Measurements from ENCODE around the gene TCOF1. TPM values are rescaled to one million over a fixed set of nuclear protein-coding genes. Genes with fewer than 3 reads are reported as not detected.

Gene TCOF1
- total RNA-seq, 1 donor from 2014 or later, result 19.3 TPM

DNA sequence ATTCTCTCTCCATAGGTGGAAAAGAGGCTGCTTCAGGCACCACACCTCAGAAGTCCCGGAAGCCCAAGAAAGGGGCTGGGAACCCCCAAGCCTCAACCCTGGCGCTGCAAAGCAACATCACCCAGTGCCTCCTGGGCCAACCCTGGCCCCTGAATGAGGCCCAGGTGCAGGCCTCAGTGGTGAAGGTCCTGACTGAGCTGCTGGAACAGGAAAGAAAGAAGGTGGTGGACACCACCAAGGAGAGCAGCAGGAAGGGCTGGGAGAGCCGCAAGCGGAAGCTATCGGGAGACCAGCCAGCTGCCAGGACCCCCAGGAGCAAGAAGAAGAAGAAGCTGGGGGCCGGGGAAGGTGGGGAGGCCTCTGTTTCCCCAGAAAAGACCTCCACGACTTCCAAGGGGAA, 38.8 kb downstream of the TCOF1 start:
- no peak overlapping the region for H3K27ac ChIP-seq (replicated peaks)
- H3K4me3 ChIP-seq, result no peak overlapping the region
- no peaks in the 10 kb centered on the region for H3K27me3 ChIP-seq (ENCODE audit: low read depth)
- DNase-seq, result no peak
- peaks cover 96% of the 10 kb centered on the region for H3K36me3 ChIP-seq
- intact Hi-C loops (cut with micrococcal nuclease), result no loop called here
- no peaks in the 10 kb centered on the region for H3K9me3 ChIP-seq (replicated peaks)
- H3K4me1 ChIP-seq, result no peaks in the 10 kb centered on the region
- TF ChIP-seq, protein P1, sequence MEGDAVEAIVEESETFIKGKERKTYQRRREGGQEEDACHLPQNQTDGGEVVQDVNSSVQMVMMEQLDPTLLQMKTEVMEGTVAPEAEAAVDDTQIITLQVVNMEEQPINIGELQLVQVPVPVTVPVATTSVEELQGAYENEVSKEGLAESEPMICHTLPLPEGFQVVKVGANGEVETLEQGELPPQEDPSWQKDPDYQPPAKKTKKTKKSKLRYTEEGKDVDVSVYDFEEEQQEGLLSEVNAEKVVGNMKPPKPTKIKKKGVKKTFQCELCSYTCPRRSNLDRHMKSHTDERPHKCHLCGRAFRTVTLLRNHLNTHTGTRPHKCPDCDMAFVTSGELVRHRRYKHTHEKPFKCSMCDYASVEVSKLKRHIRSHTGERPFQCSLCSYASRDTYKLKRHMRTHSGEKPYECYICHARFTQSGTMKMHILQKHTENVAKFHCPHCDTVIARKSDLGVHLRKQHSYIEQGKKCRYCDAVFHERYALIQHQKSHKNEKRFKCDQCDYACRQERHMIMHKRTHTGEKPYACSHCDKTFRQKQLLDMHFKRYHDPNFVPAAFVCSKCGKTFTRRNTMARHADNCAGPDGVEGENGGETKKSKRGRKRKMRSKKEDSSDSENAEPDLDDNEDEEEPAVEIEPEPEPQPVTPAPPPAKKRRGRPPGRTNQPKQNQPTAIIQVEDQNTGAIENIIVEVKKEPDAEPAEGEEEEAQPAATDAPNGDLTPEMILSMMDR (IDR thresholded peaks at IDR 0.05; ENCODE audit: borderline replicate concordance), result no peak

DNA sequence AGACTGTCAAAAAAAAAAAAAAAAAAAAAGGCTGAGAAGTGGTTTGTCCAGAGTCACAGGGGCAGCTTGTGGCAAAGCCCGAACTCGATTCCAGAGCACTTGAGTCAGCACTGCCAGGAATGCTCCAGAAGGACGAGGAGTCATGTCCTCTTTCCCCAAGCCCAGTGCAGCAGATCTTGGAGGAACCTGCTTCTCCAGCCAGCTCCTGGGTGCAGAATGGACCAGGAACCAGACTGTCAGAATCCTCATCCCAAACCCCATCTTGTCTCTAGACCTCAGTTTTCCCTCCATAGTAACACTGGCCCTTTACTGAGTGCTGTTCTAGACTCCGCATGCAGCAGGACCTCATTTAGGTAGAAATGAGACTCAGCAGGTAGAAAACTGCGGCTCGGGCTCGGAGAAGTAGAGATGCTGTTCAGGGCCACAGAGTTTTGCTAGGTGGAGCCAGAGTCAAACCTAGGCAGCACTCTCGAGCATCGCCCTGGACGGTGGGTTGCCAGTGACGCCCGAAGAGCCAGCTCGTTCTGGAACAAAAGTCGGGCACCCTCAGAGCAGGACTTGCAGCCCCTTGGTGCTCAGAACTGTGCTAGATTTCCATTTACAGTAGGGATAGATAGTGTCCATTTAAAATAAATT, 39.8 kb downstream of the TCOF1 start:
- DNase-seq, result no peak
- intact Hi-C loops (cut with micrococcal nuclease), result no loop called here

DNA sequence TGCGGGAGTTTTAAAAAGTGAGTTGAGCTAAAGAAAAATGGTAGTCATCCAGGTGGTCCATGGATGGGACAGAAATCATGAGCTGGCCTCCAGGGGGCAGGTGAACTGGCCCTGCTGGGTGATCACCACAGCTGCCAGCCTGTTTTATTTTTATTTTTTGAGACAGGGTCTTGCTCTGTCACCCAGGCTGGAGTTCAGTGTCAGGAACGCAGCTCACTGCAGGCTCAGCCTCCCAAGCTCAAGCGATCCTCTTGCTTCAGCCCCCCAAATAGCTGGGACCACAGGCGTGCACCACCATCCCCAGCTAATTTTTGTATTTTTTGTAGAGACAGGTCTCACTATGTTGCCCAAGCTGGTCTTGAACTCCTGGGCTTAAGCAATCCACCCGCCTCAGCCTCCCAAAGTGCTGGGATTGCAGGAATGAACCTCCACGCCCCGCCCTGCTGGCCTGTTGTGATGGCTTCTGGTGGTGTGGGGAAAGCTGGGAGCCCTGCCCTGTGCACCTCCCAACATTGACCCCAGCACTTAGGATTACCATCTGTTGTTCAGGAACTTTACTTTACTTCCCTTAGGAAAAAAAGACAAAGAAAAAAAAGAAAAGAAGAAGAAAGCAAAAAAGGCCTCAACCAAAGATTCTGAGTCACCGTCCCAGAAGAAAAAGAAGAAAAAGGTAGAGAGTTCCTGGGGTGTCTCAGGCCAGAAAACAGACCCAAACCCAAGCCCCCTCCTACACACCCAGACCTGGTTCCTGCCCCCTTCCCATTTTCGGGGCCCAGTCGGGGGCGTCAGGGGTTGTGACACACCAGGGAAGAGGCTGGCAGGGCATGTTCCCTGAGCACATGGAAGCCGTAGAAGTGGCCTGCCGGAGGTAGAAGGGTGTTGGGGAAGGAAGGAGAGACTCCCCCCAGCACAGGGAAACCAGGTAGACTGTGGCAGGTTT, 40.6 kb downstream of the TCOF1 start:
- H3K27ac ChIP-seq (replicated peaks), result no peak overlapping the region
- intact Hi-C loops (cut with micrococcal nuclease), result no loop called here
- no peak for DNase-seq
- H3K4me1 ChIP-seq, result no peaks in the 10 kb centered on the region
- no peak overlapping the region for H3K4me3 ChIP-seq
- TF ChIP-seq, protein P1 (IDR thresholded peaks at IDR 0.05; ENCODE audit: borderline replicate concordance), result no peak
- H3K9me3 ChIP-seq (replicated peaks), result no peaks in the 10 kb centered on the region
- no peaks in the 10 kb centered on the region for H3K27me3 ChIP-seq (ENCODE audit: low read depth)
- H3K36me3 ChIP-seq, result peaks cover 88% of the 10 kb centered on the region

More for the DNA sequence above, 39.8 kb downstream of the TCOF1 start:
- no peaks in the 10 kb centered on the region for H3K9me3 ChIP-seq (replicated peaks)
- H3K4me1 ChIP-seq, result no peaks in the 10 kb centered on the region
- no peak overlapping the region for H3K4me3 ChIP-seq
- H3K27ac ChIP-seq (replicated peaks), result no peak overlapping the region
- H3K27me3 ChIP-seq (ENCODE audit: low read depth), result no peaks in the 10 kb centered on the region
- H3K36me3 ChIP-seq, result peaks cover 88% of the 10 kb centered on the region
- TF ChIP-seq, protein P1 (IDR thresholded peaks at IDR 0.05; ENCODE audit: borderline replicate concordance), result no peak

DNA sequence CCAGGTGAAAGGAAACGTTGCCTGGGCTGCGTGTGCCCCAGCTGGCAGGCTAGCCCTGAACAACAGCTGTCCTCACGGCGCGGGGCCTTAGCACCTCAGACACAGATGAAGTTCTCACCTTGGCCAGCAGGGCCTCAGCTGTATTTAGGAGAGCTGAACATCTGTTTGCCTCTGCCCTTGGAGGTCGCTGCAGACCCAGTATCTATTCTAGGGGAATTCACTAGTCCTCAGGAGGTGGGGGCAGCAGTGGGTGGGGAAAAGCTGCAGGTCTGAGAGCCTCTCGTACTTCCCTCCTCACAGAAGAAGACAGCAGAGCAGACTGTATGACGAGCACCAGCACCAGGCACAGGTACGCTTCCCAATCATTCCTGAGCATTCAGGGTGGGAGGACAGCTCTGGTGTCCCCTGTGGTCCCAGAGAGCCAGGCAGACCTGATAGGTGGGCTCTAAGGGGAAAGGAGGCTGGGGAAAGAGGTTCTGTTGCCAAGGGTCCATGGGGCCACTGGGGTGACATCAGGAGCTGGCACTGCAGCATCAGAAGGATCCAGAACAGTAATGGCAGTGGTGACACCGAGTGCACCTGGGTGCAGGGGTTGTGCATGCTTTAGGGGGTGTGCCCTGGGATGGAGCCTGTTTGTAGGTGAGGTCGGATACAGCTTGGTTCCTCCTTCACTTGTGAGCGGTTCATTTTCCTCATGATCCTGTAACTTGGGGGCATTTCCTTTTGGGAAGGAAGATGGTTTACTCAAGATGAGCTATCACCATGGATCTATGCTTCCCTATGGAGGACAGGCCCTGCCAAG, 41.4 kb downstream of the TCOF1 start:
- H3K27me3 ChIP-seq (ENCODE audit: low read depth), result no peaks in the 10 kb centered on the region
- no peaks in the 10 kb centered on the region for H3K9me3 ChIP-seq (replicated peaks)
- peaks cover 2% of the 10 kb centered on the region for H3K4me1 ChIP-seq
- intact Hi-C loops (cut with micrococcal nuclease), result no loop called here
- no peak overlapping the region for H3K27ac ChIP-seq (replicated peaks)
- H3K36me3 ChIP-seq, result peaks cover 80% of the 10 kb centered on the region
- TF ChIP-seq, protein P1 (IDR thresholded peaks at IDR 0.05; ENCODE audit: borderline replicate concordance), result no peak
- no peak overlapping the region for H3K4me3 ChIP-seq
- no peak for DNase-seq

DNA sequence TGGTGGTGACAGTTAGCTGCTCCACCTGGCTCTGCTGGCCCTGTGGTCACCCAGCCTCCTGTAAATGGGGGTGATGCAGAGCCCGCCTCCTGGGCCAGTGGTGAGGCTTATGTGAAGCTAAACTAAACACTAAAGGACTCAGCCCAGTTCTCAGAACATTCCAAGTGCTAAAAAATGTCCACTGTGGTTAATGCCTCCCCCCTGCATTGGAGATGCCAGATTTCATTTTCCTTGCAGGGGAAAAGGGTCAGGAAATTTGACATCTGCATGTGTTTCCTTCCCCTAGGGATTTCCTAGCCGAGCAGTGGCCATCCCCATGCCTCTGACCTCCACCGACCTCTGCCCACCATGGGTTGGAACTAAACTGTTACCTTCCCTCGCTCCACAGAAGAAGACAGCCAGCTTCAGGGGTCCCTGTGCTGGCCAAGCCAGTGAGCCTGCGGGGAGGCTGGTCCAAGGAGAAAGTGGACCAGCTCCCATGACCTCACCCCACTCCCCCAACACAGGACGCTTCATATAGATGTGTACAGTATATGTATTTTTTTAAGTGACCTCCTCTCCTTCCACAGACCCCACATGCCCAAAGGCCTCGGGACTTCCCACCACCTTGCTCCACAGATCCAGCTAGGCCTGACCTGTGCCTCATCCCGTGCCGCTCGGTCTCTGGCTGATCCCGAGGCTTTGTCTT, 42.2 kb downstream of the TCOF1 start:
- H3K4me1 ChIP-seq, result peaks cover 9% of the 10 kb centered on the region
- TF ChIP-seq, protein P1 (IDR thresholded peaks at IDR 0.05; ENCODE audit: borderline replicate concordance), result no peak
- no peak for DNase-seq
- intact Hi-C loops (cut with micrococcal nuclease), result no loop called here
- H3K9me3 ChIP-seq (replicated peaks), result no peaks in the 10 kb centered on the region
- peaks cover 73% of the 10 kb centered on the region for H3K36me3 ChIP-seq
- no peaks in the 10 kb centered on the region for H3K27me3 ChIP-seq (ENCODE audit: low read depth)
- no peak overlapping the region for H3K4me3 ChIP-seq
- H3K27ac ChIP-seq (replicated peaks), result no peak overlapping the region

Measured in left ventricle myocardium inferior (tissue), 1 donor.